DMS153 treated with DMSO at 0.1 percent for 48 hours (cell line): ENCODE results near the gene SNED1.

Experiments
- DNase-seq: peaks from one replicate; lab custom pipeline; 2025; ENCODE audit not compliant: unreplicated experiment; lab: John Stamatoyannopoulos, UW

Gene SNED1

DNA sequence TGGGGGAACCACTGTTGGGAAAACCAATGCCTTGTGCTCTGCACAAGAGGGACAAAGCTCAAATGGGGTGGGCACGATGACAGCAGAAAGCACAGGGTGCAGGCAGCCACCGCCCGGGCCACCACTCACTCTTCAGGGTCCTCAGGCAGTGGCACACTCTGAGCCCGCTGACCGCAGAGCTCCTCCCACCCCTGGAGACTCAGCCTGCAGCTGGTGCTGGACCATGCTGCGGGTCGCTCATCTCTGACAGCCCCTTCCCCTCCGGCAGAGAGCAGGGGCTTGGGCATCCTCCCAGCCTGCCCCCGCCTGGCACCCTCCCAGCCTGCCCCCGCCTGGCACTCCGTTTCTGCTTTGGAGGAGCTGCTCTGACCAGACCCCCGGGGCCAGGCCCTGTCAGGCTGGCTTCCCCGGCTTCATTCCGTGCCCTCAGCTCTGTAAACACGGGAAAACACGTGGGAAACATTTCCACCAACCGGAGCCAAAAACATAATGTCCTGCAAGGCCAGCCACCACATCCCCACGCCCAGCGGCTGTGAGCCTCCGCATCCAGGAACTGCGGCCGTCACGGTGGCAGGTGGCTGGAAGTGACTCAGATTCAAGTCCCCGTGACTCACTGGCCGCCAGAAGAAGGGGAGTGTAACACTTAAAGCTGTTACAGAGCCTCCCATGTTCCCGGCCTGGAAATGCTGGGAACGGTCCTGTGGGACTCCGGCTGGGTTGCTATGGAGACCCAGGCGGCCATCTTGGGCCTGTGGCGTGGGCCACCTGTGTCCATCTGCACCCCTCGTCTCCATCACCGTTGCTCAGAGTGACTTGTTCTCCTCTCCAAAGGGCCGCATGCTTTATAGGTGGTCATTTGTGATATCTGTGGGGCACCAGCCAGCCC, 6.8 kb upstream of the SNED1 start:
- DNase-seq = peak; percentile 22

GRCh38 chr2:240992572-240993291, 5.7 kb upstream of the SNED1 start:
- no peak for DNase-seq

- no peak for DNase-seq
Observed at GRCh38 chr2:240993446-240994170, 4.8 kb upstream of the SNED1 start.

- no peak for DNase-seq
Observed at GRCh38 chr2:240994171-240994896, 4.1 kb upstream of the SNED1 start.

DNA sequence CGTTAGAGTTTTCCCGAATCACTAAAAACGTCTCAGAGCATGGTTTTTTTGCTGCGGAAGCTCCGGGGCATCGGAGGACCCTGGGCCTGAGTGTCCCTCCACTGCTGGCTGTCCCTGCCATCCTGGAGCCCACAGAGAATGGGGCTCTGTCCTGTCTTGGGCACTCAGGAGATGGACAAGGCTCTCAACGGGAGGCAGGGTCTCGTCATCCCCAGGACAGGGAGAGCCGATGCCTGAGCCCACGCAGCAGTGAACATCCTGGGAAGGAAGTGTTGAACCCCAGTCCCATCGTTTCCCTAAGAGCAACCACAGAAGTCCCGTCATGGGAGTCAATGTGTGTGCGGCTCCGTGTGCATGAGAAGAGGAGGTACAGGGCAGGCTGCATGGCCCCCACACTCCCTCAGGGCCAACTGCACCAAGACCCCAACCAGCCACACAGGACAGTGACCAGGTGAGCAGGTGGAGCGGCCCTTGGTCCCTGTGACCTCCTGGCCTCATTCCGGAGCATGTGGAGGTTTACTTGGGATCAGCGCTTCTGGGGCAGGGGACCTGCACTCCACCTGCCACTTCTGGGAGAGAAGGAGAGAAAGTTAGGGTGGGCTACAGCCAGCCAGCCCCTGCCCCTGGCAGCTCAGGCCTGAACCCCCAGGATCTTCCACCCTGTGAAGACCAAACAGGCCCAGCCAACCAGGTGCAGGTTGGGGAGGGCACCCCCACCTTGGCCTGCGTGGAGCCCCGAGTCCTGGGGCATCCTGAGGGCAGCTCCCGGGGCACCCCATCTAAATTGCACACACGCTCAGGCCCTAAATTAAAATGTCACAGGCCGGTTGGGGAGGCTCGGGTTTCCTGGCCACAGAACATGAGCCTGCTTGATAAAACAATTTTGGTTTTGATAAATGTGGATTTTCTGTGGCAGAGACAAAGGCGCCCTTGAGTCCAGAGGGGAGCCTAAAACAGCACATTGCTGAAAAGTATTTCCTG, 3.1 kb upstream of the SNED1 start:
- DNase-seq = no peak

- DNase-seq = no peak
Observed at GRCh38 chr2:240996161-240996833, 2.1 kb upstream of the SNED1 start.

GRCh38 chr2:240996834-240997140, 1.6 kb upstream of the SNED1 start:
- DNase-seq = no peak

- no peak for DNase-seq
Observed at GRCh38 chr2:240997141-240997855, 1.1 kb upstream of the SNED1 start.

GRCh38 chr2:240998706-240998994, 232 bp downstream of the SNED1 start:
- DNase-seq = no peak

- DNase-seq = no peak
Observed at GRCh38 chr2:240998995-240999791, 775 bp downstream of the SNED1 start.

GRCh38 chr2:240999873-241000541, 1.6 kb downstream of the SNED1 start:
- no peak for DNase-seq

- DNase-seq = no peak
Observed at GRCh38 chr2:241000831-241001321, 2.5 kb downstream of the SNED1 start.

GRCh38 chr2:241001413-241002274, 3.2 kb downstream of the SNED1 start:
- no peak for DNase-seq

GRCh38 chr2:241002275-241003046, 4.0 kb downstream of the SNED1 start:
- DNase-seq = no peak

DNA sequence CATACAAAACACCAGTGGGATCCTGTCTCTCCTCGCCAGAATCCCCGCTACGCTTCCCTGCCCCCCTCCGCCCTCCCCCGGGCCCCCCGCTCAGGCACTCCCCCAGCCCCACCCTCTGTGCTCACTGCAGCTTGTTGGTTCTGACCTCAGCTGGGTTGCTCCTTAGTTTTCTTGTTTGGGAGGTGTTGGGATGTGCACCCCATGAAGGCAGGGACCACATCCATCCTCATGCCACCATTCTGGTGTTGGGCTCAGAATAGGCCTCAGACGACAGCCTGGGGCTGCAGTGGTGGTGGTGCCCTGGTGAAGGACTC, 4.6 kb downstream of the SNED1 start:
- no peak for DNase-seq

- no peak for DNase-seq
Observed at GRCh38 chr2:241003369-241003768, 5.0 kb downstream of the SNED1 start.
